VCaP (cell line): ENCODE data around the gene GLOD5.

Experiments
- H3K27ac ChIP-seq: fragments of 450-650 bp; 2 replicates; pipeline ENCODE4 v1.5.1; 2017
- CTCF ChIP-seq: fragments of 450-650 bp; conservative IDR thresholded peaks from 2 replicates; pipeline ENCODE4 v1.5.1; 2017; ENCODE audit warnings: mild to moderate bottlenecking, moderate library complexity

GLOD5 gene

GRCh38 chrX:48781705-48782104 lies 20.2 kb downstream of the GLOD5 start:
- no peak for TF ChIP-seq CTCF
- no peak overlapping the region for H3K27ac ChIP-seq

GRCh38 chrX:48782216-48782615 lies 20.7 kb downstream of the GLOD5 start:
- H3K27ac ChIP-seq: no peak overlapping the region
- TF ChIP-seq CTCF: no peak

- no peak overlapping the region for H3K27ac ChIP-seq
- no peak for TF ChIP-seq CTCF
Observed at GRCh38 chrX:48782795-48783194, 21.2 kb downstream of the GLOD5 start.

GRCh38 chrX:48784726-48785125 lies 23.2 kb downstream of the GLOD5 start:
- no peak overlapping the region for H3K27ac ChIP-seq
- TF ChIP-seq CTCF: no peak

GRCh38 chrX:48785186-48785539 lies 23.6 kb downstream of the GLOD5 start:
- no peak overlapping the region for H3K27ac ChIP-seq
- TF ChIP-seq CTCF: no peak

GRCh38 chrX:48785540-48786214 lies 24.1 kb downstream of the GLOD5 start:
- no peak for TF ChIP-seq CTCF
- no peak overlapping the region for H3K27ac ChIP-seq

- TF ChIP-seq CTCF: no peak
Observed at GRCh38 chrX:48786341-48786800, 24.8 kb downstream of the GLOD5 start, which contains the start of gene GATA1. Gene GATA1 (plus strand): TSS chrX:48786590. CDS start chrX:48791110, 4,520 bp downstream.

More at GRCh38 chrX:48786341-48786800, 24.8 kb downstream of the GLOD5 start, which contains the start of gene GATA1:
- no peak within 1 kb of the TSS for H3K27ac ChIP-seq
